Measurements from ENCODE around the gene ACOXL. TPM values are rescaled to one million over a fixed set of nuclear protein-coding genes. Genes with fewer than 3 reads are reported as not detected.

Gene ACOXL
- total RNA-seq, 1 experiment from 2014 or later, result not detected

DNA sequence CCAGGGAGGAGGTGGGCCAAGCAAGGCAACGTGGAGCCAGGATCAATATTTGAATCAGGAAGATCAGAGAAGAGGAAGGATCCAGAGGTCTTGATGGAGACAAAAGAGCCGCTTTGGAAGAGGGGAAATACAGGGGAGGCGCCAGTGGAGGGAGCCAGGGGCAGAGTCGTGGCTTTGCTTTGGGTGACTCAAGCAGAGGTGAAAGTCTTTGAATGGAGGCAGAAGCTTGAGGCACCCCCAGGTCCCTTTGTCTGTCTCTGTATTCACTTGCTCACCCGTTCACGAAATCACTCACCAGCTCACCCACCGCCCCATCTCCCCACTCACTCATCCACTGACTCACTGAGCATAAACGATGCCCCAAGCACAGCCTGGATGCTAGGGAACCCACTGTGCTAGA lies 134.1 kb downstream of the ACOXL start:
- no peaks in the 10 kb centered on the region for H3K36me3 ChIP-seq
- H3K4me1 ChIP-seq, result peaks cover 21% of the 10 kb centered on the region
- DNase-seq, result no peak
- no peak overlapping the region for H3K4me3 ChIP-seq
- no peak overlapping the region for H3K27ac ChIP-seq
- H3K27me3 ChIP-seq, result 0 out of 2 replicates have a peak, but pooled peaks cover 3% of the 10 kb centered on the region
- no peaks in the 10 kb centered on the region for H3K9me3 ChIP-seq (replicated peaks)

DNA sequence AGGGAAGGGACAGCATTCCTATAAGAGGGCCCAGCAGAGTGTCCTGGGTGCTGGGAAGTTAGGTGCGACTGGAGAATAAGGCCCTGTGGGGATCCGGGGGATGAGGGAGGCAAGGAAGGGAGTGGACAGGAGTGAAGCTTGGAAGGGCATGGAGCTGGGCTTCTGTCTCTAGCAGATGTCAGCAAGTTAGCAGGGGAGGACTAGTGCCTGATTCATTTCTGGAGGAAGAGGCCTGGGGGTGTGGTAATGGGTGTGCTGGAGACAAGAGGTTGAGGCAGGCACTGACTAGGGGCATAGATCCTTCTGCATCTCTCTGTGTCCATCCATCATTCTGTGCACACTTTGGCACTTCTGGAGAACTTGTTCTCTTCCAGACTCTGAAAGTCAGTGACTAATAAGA lies 134.7 kb downstream of the ACOXL start:
- Histone ChIP-seq H3K9me3 (replicated peaks) (no peaks in the 10 kb centered on the region), H3K27ac (no peak overlapping the region), H3K4me3 (no peak overlapping the region), H3K27me3 (0 out of 2 replicates have a peak, but pooled peaks cover 3% of the 10 kb centered on the region), H3K36me3 (no peaks in the 10 kb centered on the region), H3K4me1 (peaks cover 24% of the 10 kb centered on the region)
- DNase-seq, result no peak

DNA sequence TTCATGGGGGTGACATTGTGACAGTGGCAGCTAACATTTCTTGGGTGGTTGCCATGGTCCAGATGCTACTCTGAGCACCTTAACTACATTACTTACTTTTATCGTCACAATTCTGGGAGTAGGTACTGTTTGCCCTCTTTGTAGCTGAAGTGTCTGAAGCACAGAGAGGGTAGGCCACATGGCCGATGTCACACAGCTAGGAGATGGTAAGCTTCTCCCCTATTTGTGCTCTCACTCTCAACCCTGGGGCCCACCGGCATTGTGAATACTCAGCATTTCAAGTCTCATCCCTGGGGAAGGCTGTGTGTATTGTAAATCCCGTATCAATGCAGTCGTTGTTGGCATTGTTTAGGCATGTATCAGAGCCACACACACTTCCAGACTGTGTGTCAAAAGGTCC lies 136.6 kb downstream of the ACOXL start:
- no peak overlapping the region for H3K27ac ChIP-seq

DNA sequence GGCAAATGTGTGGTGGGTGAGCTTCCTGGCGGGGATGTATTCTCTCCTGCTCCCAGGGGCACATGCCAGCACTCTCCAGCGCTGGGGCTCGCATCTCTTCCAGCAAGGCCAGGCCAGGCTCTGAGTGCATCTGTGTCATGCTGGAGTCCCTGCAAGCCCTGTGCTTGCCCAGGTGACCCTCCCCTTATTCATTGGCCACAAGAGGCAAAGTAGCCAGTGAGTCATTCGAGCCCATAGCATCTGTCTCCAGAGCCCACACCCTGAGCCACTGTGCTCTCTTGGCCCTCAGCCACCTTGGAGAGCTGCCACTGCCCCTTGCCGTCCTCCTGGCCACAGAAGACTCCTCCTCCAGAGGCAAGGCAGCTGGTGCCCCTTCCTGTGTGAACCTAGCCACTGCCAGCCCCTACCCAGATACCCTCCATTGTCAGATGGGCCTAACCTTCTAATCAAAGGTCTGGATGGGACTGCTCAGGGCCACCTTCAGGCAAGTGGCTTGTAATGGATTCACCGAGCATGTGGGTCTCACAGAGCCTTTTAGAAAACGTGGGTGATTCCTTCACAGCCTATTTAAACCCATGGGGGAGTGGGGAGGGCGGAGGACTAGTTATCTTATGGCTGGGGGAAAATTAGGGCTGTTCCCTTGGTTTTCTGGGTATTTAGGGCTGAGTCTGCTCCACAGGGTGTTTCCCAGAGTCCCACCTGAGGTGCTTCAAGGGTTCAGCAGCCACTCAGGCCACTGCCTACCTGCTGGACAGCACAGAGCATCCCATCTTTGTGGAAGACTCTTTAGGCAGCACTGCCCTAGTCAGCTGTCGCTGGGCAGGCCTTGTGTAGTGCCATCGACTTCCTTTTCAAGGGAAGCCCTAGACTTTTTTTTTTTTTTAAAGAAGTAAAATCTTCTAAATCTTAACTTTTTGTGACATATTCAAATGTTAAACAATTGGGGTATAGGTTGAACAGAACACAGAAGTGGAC lies 137.4 kb downstream of the ACOXL start:
- no peaks in the 10 kb centered on the region for H3K9me3 ChIP-seq (replicated peaks)
- H3K4me3 ChIP-seq, result no peak overlapping the region
- no peaks in the 10 kb centered on the region for H3K36me3 ChIP-seq
- DNase-seq, result peak; percentile 74 to 80
- peaks cover 24% of the 10 kb centered on the region for H3K4me1 ChIP-seq
- H3K27ac ChIP-seq, result no peak overlapping the region
- no peaks in the 10 kb centered on the region for H3K27me3 ChIP-seq

More for the DNA sequence above, 136.6 kb downstream of the ACOXL start:
- DNase-seq, result no peak
- H3K36me3 ChIP-seq, result no peaks in the 10 kb centered on the region
- no peaks in the 10 kb centered on the region for H3K9me3 ChIP-seq (replicated peaks)
- H3K4me3 ChIP-seq, result no peak overlapping the region
- H3K4me1 ChIP-seq, result peaks cover 24% of the 10 kb centered on the region
- no peaks in the 10 kb centered on the region for H3K27me3 ChIP-seq

DNA sequence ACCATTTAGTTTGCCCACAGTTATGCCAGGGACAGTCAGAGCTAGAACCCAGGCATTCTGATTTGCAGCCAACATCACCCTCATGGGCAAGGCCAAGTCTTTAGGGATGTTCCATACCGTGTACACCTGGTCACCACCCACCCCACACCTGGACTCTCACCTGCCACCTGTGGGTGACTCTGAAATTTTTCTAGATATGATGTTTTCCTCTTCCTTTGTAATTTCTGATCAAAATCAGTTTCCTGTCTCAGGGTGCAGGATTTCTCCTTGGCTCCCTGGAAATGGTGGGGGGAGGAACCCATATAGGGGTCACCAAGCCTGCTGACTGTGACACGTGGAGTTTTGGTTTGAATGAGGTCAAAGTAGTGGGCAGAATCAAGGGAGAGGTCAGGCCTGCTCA lies 138.2 kb downstream of the ACOXL start:
- Histone ChIP-seq H3K4me1 (peaks cover 24% of the 10 kb centered on the region), H3K27me3 (no peaks in the 10 kb centered on the region), H3K9me3 (replicated peaks) (no peaks in the 10 kb centered on the region), H3K27ac (no peak overlapping the region), H3K4me3 (no peak overlapping the region), H3K36me3 (no peaks in the 10 kb centered on the region)
- no peak for DNase-seq

DNA sequence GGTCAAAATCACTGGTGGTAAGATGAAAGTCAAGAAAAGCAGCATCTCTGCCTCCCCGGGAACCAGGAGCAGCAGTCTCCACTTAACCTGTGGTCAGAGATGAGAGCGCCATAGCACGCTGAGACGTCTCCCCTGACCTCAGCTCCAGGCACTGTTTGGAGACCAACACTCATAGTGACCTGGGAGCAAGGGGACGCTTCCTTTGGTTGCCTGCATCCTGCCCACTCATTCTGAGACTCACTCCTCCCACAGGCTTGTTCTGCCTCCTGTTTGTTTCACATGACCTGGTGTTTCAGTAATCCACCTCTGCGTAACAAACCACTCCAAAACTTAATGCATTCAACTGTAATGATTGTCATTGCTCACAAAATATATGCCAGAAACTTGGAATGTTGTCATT lies 139.3 kb downstream of the ACOXL start:
- no peaks in the 10 kb centered on the region for H3K36me3 ChIP-seq
- H3K27me3 ChIP-seq, result no peaks in the 10 kb centered on the region
- H3K4me3 ChIP-seq, result no peak overlapping the region
- no peak overlapping the region for H3K27ac ChIP-seq
- no peaks in the 10 kb centered on the region for H3K9me3 ChIP-seq (replicated peaks)
- H3K4me1 ChIP-seq, result peaks cover 24% of the 10 kb centered on the region
- DNase-seq, result no peak

DNA sequence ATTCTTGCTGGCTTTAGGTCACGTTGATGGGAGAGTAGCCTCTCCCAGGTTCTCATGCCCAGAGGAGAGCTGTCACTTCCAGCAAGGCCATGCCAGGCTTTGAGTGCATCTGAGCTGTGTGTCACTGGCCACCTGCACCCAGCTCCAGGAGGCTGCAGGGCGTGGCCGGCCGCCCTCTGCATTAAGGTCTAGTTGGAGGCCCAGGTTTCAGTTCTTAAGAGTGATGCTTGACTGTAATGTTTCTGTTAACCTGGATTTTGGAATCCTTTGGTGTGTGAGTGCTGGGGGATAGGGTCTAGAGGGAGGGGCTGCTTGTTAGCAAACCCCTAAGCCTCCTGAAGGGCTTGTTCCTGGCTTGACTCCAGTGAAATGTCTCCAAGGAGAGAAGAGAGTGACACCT lies 140.1 kb downstream of the ACOXL start:
- H3K36me3 ChIP-seq, result no peaks in the 10 kb centered on the region
- H3K9me3 ChIP-seq (replicated peaks), result no peaks in the 10 kb centered on the region
- DNase-seq, result no peak
- peaks cover 24% of the 10 kb centered on the region for H3K4me1 ChIP-seq
- no peak overlapping the region for H3K27ac ChIP-seq
- H3K4me3 ChIP-seq, result no peak overlapping the region
- H3K27me3 ChIP-seq, result peaks cover 3% of the 10 kb centered on the region; the same call in 1 of the 2 replicates

DNA sequence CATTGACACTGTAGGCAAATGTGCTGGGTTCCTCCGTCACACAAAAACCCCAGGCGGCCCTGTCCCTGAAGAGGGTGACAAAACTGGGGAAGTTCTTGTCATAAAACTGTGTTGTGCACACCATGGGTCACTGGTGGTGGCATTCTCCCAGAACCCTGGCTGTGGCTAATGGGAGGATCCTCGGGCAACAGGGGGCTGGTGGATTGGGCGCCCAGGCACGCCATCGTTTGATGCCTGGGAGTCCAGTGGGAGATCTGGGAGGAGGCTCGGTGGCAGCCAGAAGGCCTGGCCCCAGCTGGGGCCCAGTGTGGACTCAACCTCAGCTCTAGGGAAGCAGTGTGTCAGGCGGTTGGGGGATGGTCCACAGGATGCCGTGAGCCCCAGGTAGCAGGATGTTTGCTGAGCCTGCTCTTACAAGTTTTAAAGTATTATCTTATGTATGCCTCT lies 140.7 kb downstream of the ACOXL start:
- Histone ChIP-seq H3K4me1 (peaks cover 24% of the 10 kb centered on the region), H3K27ac (no peak overlapping the region), H3K36me3 (no peaks in the 10 kb centered on the region), H3K9me3 (replicated peaks) (no peaks in the 10 kb centered on the region), H3K27me3 (peaks cover 3% of the 10 kb centered on the region; the same call in 1 of the 2 replicates), H3K4me3 (no peak overlapping the region)
- DNase-seq, result no peak

DNA sequence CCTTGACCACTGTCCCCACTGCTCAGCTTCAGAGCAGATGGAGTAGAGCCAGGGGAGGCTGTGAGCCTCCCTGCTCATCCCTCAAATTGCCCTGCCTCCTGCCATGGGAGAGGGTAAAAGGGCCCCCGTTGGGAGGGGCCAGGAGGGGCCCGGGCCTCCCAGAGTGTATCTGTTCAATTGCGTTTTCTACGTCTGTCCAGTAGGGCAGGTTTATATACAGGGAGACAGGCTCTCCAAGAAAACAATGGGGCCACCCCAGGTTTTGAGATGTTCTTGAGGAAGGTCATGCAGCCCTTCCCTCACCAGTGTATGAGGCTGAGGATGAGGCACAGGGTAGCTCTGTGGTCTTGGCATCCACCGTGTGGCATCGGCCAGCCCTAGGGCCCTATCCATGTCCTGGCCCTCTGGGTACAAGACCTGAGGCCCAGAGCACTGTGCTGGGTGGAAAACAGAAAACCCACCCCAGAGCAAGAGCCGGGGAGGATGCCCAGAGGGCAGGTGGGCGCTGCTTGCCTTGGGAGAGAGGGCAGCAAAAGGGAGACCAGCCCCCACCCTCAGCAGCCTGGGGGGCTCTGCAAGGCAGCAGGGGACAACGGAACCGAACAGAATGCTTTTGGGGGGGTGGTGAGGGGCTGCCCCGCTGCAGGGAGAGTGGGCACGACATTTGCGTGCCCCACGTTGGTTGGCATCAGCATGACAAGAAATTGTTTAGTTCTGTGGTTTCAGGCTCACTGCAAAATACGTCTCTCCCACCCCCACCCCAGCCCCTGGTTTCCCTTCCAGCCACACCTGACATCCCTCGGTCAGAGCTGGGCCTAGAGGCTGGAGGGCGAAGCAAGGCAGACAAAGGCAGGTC lies 141.5 kb downstream of the ACOXL start:
- Histone ChIP-seq H3K27ac (no peak overlapping the region), H3K36me3 (no peaks in the 10 kb centered on the region), H3K9me3 (replicated peaks) (no peaks in the 10 kb centered on the region), H3K4me1 (peaks cover 24% of the 10 kb centered on the region), H3K27me3 (peaks cover 3% of the 10 kb centered on the region; the same call in 1 of the 2 replicates), H3K4me3 (no peak overlapping the region)
- no peak for DNase-seq

DNA sequence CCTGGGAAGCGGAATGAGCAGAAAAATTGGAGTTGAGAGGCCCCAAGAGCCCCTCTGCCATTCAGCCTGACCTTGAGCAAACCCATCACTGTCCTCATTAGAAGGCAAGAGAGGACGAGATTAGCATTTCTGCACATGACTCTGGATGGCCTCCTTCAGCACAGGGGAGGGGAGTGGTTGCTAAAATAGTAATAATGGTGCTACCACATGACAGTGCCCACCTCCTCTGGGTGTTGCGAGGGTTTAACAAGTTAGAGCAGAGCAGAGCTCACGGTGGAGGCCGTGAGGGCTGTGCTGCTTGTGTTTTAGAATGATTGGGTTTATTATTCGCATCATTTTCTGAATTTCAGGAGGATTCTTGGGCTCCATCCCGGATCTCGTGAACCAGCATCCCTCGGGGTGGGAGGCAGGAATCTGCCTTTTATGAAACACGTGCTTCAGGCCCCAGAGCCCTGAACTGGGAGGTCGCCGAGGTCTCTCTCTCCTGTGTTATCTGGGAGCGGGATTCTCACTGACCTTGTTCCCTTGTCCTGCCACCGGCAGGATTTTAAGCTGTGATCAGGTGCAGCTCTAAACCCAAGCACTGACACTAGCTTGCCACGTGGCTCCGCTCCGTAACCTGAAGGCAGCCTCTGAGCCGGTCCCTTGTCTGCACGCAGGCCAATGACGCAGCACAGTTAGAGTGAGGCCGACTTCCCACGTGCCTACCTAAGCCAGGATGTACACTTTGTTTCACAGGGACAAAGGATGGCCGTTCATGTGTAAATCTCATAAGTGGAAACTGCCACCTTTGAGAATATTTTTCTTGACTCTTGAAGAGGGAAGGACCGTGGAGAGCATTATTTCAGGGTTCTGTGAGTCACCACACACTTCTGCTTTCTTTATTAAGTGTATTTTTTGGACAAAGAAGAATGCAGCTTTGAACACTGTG lies 142.3 kb downstream of the ACOXL start:
- no peak for DNase-seq
- peaks cover 17% of the 10 kb centered on the region for H3K4me1 ChIP-seq
- H3K36me3 ChIP-seq, result no peaks in the 10 kb centered on the region
- peaks cover 3% of the 10 kb centered on the region; the same call in 1 of the 2 replicates for H3K27me3 ChIP-seq
- no peak overlapping the region for H3K4me3 ChIP-seq
- H3K9me3 ChIP-seq (replicated peaks), result no peaks in the 10 kb centered on the region
- H3K27ac ChIP-seq, result no peak overlapping the region

DNA sequence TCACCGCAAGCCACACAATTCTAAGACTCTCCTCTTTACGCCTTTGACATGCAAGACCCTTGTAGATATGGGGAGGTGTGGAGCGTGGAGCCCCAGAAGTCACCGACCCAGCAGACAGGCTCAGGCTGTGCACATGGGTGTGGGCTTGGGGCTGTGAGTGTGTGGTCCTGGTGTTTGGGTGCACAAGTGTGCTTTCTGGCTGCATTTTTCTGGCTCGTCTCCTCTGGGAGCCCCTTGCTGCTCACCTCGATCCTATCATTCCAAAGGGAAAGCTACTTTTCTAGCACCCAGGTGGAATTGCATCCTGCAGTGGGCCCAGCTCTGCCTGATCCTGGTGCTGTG lies 143.0 kb downstream of the ACOXL start:
- Histone ChIP-seq H3K27me3 (peaks cover 3% of the 10 kb centered on the region; the same call in 1 of the 2 replicates), H3K36me3 (no peaks in the 10 kb centered on the region), H3K4me3 (no peak overlapping the region), H3K4me1 (peaks cover 13% of the 10 kb centered on the region), H3K27ac (no peak overlapping the region), H3K9me3 (replicated peaks) (no peaks in the 10 kb centered on the region)
- DNase-seq, result no peak

DNA sequence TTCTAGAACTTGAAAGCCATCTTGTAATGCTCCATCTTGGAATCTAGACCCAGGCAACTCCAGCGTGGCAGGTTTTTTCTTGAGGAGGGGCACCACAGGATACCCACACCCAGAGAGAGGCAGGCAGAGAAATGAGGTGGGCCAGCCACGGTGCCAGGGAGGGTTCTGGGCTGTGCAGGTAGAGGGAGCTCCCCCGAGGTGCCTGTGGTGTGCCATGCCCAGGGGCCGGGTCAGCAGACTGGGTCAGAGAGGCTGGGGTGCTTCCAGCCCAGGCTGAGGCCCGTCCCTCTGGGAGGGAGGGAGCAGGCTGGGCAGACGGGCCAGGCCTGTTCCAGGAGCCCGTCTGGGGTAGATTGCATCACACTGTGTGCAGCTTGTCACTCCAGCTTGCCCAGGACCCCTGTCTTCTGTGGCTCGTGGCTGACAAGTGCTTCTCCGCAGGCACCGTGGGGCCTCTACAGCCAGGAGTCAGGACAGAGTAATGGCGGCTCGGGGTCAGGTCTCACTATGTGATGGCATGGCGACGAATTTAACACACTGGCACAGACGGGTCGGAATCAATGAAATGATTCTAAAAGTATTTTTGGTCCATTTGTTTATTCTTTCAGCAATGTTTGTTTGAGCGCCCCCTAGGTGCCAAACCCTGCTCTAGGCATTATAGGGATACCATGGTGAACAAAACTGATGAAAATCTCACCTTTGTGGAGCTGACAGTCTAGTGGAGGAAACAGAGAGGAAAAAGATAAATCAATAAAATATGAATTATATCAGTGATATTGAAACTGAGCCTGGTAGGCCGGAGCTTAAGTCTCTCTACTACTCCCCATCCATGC lies 144.0 kb downstream of the ACOXL start:
- Histone ChIP-seq H3K27ac (no peak overlapping the region), H3K9me3 (replicated peaks) (no peaks in the 10 kb centered on the region), H3K4me3 (no peak overlapping the region), H3K27me3 (peaks cover 3% of the 10 kb centered on the region; the same call in 1 of the 2 replicates), H3K4me1 (peaks cover 4% of the 10 kb centered on the region), H3K36me3 (no peaks in the 10 kb centered on the region)
- no peak for DNase-seq

DNA sequence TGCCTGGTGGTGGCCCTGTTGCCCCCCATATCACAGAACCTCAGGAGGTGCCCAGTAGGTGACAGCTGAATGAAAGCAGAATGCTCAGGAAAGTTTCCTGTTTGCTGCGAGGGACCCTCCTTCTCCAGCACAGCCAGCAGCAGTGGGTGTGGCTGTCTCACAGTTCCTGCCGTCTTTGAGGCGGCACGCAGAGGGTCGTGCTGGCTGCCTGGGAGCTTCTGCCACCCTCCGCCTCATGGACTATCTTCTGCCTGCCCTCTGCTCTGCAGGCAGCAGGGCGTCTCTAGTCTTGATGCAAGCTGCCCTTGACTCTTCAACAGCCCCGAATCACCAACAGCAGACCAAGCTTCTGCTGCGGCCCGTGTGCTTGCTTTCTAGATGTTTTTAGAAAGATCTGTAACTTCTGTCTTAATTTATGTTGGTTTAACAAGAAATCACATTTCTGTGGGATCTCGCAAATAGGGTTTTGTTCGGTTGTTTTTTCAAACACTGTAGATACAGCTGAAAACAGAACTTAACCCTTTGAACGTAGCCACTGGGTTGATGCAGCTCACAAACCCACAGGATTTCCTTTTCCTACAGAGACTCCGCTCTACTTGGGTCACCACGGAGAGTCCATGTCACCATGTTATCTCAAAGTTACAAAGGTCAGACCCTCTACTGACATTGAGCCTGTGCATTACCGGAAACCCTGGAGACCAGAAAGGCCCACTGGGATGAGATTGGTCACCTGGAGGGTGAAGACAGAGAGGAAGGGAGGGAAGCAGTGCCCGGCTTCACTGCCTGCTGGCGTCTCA lies 144.9 kb downstream of the ACOXL start:
- Histone ChIP-seq H3K9me3 (replicated peaks) (no peaks in the 10 kb centered on the region), H3K4me3 (no peak overlapping the region), H3K27me3 (peaks cover 3% of the 10 kb centered on the region; the same call in 1 of the 2 replicates), H3K4me1 (no peaks in the 10 kb centered on the region), H3K36me3 (no peaks in the 10 kb centered on the region), H3K27ac (no peak overlapping the region)
- no peak for DNase-seq

Data from SJCRH30 (cell line).